HG02973 (cell line): ENCODE data around the gene UBQLN1.
A peak's percentile ranks its signal among the peaks of the same experiment; 100 is the strongest.

Experiments
- ATAC-seq: cut with Tn5 transposase; IDR thresholded peaks from one replicate; pipeline ENCODE4 v1.9.1; 2021; ENCODE audit warnings: moderate library complexity; ENCODE audit not compliant: unreplicated experiment

The UBQLN1 gene

DNA sequence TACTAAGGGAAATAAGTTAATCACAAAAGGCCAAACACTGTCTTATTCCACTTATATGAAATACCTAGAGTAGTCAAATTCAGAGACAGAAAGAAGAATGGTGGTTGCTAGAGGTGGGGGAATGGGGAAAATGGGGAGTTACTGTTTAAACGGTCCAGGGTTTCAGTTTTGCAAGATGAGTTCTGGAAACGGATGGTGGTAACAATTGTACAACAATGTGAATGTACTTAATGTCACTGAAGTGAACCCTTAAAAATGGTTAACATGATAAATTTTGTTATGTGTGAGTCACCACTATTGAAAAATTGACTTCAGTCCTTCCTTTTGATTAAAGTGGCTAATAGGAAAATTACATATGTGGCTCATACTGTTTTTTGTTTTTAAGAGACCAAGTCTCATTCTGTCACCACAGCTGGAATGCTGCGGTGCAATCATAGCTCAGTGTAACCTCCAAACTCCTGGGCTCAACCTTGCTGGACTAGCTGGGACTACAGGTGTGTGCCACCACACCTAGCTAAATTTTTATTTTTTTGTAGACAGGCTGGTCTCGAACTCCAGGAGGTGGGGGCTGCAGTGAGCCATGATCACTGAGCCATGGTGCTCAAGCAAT lies 8.7 kb downstream of the UBQLN1 start:
- peak; percentile 44 for ATAC-seq

DNA sequence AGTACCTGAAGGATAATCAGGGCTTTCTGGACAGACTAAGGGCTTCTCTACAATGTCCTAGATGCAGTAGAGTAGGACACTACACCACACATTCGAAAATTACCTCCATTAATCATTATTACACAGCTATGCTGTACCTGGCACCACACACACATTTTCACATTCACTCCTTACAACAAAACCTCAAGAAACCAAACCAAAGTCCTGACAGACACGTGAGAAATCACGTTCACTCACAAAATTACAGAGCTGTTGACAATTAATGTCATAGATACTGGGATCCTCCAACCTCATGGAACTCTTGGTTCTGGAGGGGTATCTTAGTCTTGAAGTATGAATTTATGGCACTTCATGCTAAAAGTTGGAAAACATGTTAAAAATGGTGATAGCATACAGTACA lies 16.3 kb downstream of the UBQLN1 start:
- ATAC-seq: no peak

DNA sequence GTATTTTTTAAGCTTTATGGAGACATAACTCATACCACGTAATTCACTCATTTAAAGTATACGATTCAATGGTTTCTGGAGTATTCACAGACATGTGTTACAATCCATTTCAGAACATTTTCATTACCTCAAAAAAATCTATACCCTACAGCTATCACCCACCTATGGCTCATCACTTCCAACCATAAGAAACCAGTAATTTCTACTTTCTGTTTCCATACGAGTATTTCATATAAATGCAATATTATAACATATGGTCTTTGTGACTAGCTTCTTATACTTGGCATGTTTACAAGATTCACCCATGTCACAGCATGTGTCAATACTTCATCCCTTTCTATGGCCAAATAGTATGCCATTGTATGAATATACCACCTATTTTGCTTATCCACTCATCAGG lies 18.8 kb downstream of the UBQLN1 start:
- ATAC-seq: no peak

DNA sequence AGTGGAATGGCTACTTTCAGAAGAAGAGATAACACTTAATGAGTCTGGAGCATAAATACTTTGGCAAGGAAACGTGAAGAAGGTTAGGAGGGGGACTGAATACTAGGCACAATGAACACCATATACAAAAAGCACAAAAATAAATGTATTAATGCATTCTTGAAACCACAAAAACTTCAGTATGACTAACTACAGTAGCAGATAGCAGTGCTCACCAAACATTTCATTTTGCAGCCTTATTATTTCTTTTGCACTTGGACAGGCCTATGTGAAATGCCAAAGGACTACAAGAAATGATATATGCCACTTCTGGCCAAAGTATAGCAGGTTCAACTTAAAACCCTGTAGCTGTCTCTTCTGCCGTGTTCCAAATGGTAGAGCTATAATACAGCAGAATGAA lies 26.3 kb downstream of the UBQLN1 start:
- ATAC-seq: no peak

DNA sequence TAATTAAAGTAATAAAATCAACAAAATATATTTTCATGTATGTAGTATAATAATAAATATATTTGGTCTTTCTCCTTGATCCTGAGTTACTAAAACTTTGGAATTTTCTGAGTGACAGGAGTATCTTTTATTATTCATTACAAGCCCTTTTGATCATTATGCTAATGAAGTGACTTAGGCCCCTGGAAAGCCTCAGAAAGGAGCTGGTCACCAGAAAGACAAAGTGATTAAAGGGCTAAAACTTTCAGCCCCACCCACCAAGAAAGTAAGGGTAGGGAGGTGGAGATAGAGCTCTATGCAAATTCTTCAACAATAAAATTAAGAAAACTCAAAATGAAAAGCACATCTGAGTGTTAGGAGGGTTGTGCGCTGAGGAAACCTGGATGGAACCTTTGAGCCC lies 27.5 kb downstream of the UBQLN1 start:
- ATAC-seq: no peak

DNA sequence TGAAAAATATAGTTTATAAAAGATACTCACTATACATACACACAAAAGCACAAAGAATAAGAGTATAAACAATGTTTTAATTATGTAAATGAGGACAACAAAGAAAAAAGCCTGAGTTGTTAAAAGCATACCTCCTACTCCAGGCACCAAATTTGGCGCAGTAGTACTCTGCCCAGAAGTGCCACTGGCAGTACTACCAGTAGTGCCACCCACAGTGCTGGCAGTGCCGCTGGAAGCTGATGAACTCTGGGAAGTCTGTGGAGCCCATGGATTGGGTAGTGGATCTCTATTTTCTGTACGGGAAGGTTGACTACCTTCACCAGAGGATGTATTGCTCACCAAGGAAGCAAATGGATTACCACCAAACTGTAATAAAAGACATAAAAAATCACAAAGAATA lies 30.2 kb downstream of the UBQLN1 start:
- ATAC-seq: no peak

DNA sequence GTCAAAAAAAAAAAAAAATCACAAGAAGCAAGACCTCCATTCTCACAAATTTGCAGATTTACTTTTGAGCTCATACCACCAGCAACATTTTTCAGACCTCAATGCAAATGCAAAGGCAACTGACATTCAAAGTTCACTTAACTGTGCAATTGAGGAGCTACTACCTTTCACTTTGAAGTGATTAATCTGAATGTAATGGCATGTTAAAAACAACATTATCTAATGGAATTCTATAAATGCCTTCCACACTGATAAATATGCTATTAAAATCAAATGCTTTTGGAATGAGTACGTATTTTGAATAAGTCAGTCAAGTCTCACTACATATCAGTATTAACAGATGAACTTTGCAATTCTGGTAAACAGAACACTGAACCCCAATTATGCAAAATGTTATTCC lies 32.3 kb downstream of the UBQLN1 start:
- ATAC-seq: no peak

DNA sequence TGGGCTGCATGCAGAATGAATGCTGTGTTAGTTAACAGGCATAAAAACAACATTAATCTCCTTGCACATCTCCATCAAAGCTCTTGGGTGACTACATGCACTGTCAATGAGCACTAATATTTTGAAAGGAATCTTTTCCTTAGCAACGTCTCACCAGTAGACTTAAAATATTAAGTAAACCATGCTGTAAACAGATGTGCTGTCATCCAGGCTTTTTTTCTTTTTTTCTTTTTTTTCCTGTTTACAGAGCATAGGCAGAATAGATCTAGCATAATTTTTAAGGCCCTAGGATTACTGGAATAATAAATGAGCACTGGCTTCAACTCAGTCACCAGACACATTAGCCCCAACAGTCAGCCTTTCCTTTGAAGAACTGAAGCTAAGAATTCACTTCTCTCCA lies 36.3 kb downstream of the UBQLN1 start:
- no peak for ATAC-seq

DNA sequence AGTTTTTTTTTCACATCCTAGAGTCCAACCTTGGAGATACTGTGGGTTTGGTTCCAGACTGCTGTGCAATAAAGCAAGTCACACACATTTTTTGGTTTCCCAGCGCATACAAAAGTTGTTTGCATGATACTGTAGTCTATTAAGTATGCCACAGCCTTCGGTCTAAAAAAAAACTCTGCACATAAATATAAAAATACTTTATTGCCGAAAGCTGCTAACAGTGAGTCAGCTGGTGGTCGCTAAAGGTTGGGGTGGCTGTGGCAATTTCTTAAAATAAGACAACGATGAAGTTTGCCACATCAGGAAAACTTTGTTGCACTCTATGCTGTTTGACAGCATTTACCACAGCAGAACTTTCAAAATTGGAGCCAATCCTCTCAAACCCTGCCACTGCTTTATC lies 37.4 kb downstream of the UBQLN1 start:
- no peak for ATAC-seq

DNA sequence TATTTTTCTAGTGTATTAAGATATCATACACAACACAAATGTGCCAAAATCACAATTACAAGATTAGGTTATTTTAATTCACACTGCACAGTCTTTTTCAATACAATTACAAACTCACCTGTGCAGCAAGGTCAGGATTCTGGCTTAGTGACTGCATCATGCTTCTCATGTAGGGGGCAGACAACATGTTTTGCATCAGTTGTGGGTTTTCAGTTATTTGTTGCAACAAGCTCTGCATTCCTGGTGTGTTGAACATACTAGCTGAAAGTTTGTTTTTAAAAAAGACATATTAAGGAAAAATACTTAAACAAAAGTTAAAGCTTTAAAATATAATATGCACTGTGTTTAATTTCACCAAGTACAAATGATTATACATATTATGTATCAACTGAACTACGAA lies 38.7 kb downstream of the UBQLN1 start:
- no peak for ATAC-seq

DNA sequence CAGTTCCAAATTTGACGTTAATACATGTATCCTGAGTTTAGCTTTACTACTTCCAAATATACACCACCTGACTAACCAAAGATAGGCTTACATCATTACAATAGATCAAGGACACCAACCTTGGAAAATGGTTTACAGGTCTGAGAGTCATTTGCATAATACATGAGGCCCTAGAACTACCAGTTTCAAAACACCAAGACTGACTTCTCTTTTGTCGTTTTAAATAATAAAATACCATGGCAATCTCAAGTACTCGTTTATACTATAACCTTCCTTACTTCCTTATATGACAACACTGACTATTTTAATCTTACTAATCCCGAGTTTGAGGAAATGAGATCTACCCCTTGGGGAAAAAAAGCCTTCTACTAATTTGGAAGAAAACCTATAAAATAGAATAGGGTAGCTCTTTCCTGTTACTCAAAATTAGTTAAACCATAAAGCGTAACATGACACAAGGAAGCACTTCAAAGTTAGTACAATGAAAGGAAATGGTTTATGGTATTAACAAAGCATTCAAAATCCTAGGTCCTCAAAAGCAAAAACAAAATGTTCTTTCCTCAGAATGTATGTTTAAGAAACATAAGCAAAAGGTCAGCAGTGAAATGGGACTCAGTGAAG lies 42.1 kb downstream of the UBQLN1 start:
- peak; percentile 96 for ATAC-seq

DNA sequence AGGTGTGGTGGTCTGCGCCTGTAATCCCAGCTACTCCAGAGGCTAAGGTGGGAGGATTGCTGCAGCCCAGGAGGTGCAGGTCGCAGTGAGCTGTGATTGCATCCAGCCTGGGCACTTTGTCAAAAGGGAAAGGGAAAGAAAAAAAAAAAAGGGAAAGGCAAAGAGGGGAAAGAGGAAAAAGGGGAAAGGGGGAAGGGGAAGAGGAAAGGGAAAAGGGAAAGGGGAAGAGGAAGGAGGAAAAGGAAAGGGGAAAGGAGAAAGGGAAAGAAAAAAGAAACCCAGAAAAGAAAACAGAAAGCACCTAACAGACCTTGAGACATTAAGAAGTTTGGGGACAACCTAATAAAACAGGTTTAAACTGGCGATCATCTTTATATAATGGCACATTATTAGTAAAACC lies 44.8 kb downstream of the UBQLN1 start:
- ATAC-seq: no peak

DNA sequence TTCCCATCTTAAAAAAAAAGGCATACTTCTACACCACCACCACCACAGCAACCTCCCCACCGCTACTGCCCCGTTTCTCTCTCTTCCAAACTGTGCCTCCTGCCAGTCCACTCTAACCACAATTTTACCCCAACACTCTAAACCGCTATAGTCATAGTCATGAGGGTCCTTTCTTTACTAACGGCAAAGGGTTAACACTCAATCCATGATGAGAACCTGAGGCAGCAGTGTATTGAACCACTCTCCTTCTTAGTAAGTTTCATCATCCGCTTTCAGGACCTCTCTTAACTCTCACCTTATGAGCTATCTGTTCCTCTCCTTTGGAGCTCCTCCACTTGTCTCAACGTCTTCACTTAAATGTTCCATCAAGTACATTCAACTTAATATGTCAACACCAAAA lies 50.8 kb downstream of the UBQLN1 start:
- no peak for ATAC-seq

DNA sequence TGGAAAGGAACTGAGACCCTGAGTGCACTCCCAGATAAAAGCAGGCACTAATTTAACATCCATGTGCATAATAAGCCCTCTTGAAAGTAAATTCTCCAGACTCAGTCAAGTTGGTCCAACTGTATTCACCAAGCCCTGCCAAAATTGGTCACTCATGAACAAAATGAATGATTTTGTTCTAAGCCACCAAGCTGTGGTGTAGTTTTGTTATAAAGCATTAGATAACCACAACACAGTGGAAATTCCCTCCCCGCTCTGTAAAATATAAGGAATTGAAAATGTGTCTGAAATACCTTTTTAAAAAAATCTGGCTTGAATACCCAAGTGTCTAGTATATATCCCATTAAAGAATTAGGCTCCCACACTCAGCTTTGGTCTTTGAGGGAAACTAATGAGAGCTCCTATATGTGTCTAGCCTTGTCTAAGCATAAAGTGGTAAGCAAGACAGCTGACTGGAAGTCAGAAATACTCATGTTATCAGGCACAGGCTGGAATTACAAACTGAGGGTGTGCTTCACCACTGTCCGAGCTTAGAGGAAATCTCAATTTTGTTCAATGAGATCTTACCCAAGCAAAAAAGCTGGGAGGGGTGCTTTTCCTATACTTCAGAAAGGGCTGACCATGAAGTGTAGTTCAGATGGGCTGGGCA lies 51.6 kb downstream of the UBQLN1 start:
- peak; percentile 44 for ATAC-seq

DNA sequence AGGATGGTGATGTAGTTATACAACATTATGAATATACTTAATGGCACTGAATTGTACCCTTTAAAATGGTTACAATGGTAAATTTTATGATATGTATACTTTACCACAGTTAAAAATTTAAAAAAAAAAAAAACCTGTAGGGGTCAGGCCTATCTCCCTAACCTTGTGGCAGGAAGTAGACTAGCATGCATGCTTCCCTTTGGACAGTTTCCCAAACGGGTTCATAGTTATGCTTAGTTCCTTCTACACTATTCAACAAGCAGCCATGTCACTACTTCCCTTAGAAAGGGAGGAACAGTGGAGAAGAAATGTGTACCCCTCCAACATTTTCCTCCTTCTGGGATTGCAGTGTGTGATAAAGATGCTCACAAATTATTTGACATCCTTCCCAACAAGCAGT lies 52.3 kb downstream of the UBQLN1 start:
- ATAC-seq: no peak

DNA sequence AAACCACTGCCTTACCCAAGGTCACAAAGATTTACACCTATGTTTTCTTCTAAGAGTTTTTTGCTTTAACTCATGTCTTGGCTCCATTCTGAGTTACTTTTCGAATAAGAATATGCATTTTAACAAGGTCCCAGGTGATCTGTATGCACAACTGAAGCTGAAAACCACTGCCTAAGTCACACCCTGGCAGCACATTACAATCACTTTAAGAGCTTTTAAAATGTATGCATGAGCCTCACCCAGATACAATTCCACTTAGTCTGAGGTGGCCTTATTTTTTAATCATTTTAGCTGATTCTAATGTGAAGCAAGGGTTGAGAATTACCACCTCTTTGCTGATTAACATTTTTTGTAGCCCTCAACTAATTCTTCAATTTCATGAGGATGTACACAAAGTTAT lies 55.3 kb downstream of the UBQLN1 start:
- ATAC-seq: no peak

DNA sequence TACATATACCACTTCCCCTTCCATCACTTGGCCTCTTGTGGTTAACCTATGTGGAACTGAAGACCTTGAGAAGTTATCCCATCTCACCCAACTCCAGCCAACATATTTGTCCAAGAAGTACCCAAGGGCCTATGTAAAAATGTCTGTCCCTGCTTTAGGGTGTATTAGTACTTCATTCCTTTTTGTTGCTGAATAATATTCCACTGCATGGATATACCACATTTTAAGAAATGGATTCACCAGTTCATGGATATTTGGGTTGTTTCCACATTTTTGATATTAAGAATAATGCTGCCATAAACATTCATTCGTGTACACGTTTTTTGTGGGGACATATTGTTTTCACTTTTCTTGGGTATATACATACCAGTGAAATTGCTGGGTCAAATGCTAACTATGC lies 56.2 kb downstream of the UBQLN1 start:
- no peak for ATAC-seq

DNA sequence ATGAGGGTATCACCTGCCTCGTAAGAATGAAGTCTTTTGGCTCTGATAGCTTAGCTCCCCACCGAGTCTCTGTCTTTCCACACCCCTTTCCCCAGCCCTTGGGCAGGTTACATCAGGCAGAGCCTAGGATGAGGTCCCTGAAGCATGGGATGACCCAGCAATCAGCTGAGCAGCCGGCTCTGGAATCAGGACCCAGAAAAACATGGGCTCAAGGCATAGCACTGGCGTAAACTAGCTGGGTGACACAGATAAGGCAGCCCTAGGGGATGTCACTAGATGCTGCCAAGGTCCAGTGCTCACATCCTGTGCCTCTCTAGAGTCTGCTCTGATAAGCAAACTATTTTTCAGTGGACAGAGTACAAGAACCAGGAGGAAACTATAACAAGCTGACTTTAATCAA lies 58.2 kb downstream of the UBQLN1 start:
- ATAC-seq: no peak

DNA sequence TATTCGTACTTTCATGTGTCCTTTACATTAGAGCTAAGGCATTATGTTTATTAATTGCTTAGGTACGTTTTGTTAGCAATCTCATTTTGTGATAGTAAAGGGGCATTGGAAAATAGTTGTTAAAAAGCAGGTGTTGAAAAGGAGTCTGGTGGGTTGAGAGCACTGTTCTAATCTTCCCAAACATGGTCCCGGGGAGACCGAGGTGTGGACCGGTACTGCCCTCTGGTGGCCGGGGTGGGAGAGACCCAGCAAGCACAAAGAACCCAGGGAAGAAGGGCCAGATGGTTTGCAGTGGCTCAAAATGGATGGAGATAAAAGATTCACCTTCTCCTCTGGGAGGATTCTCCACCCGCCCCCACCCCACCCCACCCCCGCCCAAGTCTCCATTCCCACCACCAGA lies 58.7 kb downstream of the UBQLN1 start:
- ATAC-seq: no peak

DNA sequence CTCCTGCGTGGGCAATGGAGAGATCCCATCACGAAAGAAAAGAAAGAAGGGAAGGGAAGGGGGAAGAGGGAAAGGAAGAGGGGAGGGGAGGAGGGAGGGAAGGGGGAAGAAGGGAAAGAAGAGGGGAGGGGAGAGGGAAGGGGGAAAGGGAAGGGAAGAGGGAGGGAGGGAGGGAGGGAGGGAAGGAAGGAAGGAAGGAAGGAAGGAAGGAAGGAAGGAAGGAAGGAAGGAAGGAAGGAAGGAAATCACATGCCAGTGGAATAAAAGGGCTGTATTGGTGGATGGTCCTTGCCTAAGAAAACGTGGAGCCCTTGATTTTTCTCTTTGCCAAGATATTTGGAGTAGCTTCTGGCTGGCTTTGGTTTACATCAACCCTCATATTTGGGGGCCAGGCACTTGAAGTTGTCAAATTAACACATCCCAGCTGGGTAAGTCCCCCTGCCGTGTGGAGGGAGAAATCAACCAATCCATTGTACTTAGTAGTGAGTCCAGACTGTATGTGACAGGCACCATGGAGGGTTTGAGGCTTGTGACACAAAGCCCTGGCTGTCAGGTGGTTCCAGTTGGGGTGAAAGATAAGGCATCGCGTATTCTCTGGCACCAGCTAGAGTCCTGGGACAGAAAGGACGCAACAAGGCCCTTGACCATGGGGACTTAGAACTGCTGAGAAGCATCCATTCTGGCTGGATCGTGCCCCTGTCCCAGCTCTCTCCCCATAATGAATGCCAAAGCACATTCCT lies 61.1 kb downstream of the UBQLN1 start:
- ATAC-seq: no peak

DNA sequence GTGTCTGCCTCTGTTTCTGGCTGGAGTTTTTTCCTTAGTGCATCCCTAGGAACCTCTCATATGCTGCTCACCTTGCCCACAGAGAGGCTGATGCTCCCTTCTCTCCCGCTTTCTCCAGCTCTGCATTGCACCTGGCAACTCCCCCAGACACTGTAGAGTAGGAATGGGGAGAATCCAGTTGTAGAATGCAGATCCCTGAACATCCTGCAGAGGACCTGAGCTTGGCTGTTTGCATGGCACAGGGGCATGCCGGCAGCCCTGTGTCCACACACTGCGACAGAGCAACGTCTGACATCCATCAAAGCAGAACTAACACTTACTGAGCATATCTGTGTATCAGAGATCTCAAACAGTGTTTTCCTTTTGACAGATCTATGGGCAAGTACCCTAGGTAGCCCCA lies 65.0 kb downstream of the UBQLN1 start:
- no peak for ATAC-seq

DNA sequence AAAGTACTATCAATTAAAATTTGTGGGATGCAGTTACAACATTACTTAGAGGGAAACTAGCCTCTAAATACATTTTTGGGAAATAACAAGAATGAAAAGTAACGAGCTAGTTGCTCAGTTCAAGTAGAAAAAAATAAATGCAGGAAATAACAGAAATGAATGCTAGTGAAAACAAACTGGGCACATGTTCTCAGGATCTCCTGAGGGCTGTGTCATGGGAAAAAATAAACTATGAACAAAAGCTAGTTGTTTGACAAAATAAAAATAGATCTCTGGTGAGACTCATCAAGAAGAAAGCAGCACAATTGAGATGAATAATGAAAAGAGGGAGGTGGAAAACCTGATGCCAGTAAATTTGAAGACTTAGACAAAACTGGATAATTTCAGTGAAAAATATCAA lies 68.5 kb downstream of the UBQLN1 start:
- no peak for ATAC-seq
